ENCODE data around the gene APPL2.

DNA sequence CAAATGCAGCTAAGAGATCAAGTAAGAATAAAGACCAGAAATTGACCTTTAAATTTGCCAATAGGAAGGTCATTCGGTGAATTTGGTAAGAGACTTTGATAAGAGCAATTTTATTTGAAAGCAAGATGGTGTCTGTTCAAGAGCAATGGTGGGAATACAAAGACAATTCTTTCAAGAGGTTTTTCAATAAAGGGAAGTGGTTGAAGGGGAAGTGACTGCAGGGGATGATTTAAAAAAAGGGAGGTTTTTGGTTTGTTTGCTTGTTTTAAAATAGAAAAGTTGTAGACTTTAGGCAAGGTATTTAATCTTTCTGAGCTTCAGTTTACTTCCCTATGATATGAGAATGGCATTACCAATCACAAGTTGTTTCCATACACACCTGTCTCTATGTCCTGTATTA, 4.3 kb upstream of the APPL2 start:
- TF ChIP-seq, protein P1, sequence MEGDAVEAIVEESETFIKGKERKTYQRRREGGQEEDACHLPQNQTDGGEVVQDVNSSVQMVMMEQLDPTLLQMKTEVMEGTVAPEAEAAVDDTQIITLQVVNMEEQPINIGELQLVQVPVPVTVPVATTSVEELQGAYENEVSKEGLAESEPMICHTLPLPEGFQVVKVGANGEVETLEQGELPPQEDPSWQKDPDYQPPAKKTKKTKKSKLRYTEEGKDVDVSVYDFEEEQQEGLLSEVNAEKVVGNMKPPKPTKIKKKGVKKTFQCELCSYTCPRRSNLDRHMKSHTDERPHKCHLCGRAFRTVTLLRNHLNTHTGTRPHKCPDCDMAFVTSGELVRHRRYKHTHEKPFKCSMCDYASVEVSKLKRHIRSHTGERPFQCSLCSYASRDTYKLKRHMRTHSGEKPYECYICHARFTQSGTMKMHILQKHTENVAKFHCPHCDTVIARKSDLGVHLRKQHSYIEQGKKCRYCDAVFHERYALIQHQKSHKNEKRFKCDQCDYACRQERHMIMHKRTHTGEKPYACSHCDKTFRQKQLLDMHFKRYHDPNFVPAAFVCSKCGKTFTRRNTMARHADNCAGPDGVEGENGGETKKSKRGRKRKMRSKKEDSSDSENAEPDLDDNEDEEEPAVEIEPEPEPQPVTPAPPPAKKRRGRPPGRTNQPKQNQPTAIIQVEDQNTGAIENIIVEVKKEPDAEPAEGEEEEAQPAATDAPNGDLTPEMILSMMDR (IDR thresholded peaks at IDR 0.05 in 8 of 11, conservative IDR thresholded peaks at IDR 0.05 in 3 of 11), result no peak
- TF ChIP-seq POLR2A (IDR thresholded peaks at IDR 0.05), result no peak

All from spleen (tissue), 7 donors.